Measurements from ENCODE around the gene POLN.

POLN gene

GRCh38 chr4:2183394-2183793 is 58.5 kb downstream of the POLN start:
- no peak for TF ChIP-seq CSDC2 (CRISPR knock-in tag; IDR thresholded peaks at IDR 0.05)
- no peak for TF ChIP-seq RARB (CRISPR knock-in tag; IDR thresholded peaks at IDR 0.05)
- TF ChIP-seq ARNTL (CRISPR knock-in tag; IDR thresholded peaks at IDR 0.05; ENCODE audit: borderline replicate concordance, low read depth) = no peak
- TF ChIP-seq ZNF70 (CRISPR knock-in tag; IDR thresholded peaks at IDR 0.05) = no peak
- no peak for TF ChIP-seq ZFP3 (CRISPR knock-in tag; IDR thresholded peaks at IDR 0.05)
- TF ChIP-seq, protein P1, sequence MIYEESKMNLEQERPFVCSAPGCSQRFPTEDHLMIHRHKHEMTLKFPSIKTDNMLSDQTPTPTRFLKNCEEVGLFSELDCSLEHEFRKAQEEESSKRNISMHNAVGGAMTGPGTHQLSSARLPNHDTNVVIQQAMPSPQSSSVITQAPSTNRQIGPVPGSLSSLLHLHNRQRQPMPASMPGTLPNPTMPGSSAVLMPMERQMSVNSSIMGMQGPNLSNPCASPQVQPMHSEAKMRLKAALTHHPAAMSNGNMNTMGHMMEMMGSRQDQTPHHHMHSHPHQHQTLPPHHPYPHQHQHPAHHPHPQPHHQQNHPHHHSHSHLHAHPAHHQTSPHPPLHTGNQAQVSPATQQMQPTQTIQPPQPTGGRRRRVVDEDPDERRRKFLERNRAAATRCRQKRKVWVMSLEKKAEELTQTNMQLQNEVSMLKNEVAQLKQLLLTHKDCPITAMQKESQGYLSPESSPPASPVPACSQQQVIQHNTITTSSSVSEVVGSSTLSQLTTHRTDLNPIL (CRISPR knock-in tag; IDR thresholded peaks at IDR 0.05; ENCODE audit: low read depth) = no peak
- TF ChIP-seq ISL1 (CRISPR knock-in tag; IDR thresholded peaks at IDR 0.05) = no peak
- TF ChIP-seq PPARA (CRISPR knock-in tag; IDR thresholded peaks at IDR 0.05; ENCODE audit: borderline replicate concordance) = no peak
- no peak for TF ChIP-seq ZNF565 (CRISPR knock-in tag; conservative IDR thresholded peaks at IDR 0.05; ENCODE audit: low read depth)
- no peak for TF ChIP-seq TOX (CRISPR knock-in tag; IDR thresholded peaks at IDR 0.05; ENCODE audit: borderline replicate concordance)
- TF ChIP-seq SNAI2 (CRISPR knock-in tag; IDR thresholded peaks at IDR 0.05) = no peak
- TF ChIP-seq TCF4 (CRISPR knock-in tag; IDR thresholded peaks at IDR 0.05; ENCODE audit: borderline replicate concordance) = no peak
- TF ChIP-seq ZC3H10 (CRISPR knock-in tag; IDR thresholded peaks at IDR 0.05) = no peak
- TF ChIP-seq ESRRG (CRISPR knock-in tag; IDR thresholded peaks at IDR 0.05) = no peak
- TF ChIP-seq, protein P2, sequence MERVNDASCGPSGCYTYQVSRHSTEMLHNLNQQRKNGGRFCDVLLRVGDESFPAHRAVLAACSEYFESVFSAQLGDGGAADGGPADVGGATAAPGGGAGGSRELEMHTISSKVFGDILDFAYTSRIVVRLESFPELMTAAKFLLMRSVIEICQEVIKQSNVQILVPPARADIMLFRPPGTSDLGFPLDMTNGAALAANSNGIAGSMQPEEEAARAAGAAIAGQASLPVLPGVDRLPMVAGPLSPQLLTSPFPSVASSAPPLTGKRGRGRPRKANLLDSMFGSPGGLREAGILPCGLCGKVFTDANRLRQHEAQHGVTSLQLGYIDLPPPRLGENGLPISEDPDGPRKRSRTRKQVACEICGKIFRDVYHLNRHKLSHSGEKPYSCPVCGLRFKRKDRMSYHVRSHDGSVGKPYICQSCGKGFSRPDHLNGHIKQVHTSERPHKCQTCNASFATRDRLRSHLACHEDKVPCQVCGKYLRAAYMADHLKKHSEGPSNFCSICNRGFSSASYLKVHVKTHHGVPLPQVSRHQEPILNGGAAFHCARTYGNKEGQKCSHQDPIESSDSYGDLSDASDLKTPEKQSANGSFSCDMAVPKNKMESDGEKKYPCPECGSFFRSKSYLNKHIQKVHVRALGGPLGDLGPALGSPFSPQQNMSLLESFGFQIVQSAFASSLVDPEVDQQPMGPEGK (CRISPR knock-in tag; IDR thresholded peaks at IDR 0.05; ENCODE audit: borderline replicate concordance) = no peak
- TF ChIP-seq GLIS3 (CRISPR knock-in tag; IDR thresholded peaks at IDR 0.05) = no peak
- no peak for TF ChIP-seq POU6F1 (CRISPR knock-in tag; IDR thresholded peaks at IDR 0.05; ENCODE audit: borderline replicate concordance, low read depth)
- TF ChIP-seq ZFP30 (CRISPR knock-in tag; IDR thresholded peaks at IDR 0.05) = no peak
- ATAC-seq = no peak

GRCh38 chr4:2182994-2183393 is 58.9 kb downstream of the POLN start:
- ATAC-seq = no peak
- TF ChIP-seq, protein P3, sequence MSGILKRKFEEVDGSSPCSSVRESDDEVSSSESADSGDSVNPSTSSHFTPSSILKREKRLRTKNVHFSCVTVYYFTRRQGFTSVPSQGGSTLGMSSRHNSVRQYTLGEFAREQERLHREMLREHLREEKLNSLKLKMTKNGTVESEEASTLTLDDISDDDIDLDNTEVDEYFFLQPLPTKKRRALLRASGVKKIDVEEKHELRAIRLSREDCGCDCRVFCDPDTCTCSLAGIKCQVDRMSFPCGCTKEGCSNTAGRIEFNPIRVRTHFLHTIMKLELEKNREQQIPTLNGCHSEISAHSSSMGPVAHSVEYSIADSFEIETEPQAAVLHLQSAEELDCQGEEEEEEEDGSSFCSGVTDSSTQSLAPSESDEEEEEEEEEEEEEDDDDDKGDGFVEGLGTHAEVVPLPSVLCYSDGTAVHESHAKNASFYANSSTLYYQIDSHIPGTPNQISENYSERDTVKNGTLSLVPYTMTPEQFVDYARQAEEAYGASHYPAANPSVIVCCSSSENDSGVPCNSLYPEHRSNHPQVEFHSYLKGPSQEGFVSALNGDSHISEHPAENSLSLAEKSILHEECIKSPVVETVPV (CRISPR knock-in tag; IDR thresholded peaks at IDR 0.05) = no peak
- no peak for TF ChIP-seq RARB (CRISPR knock-in tag; IDR thresholded peaks at IDR 0.05)

- ATAC-seq = no peak
- TF ChIP-seq ZC3H10 (CRISPR knock-in tag; IDR thresholded peaks at IDR 0.05) = no peak
- TF ChIP-seq SNAI2 (CRISPR knock-in tag; IDR thresholded peaks at IDR 0.05) = no peak
- no peak for TF ChIP-seq TSHZ2 (CRISPR knock-in tag; IDR thresholded peaks at IDR 0.05)
- TF ChIP-seq, protein P2 (CRISPR knock-in tag; IDR thresholded peaks at IDR 0.05; ENCODE audit: borderline replicate concordance) = no peak
- TF ChIP-seq TCF4 (CRISPR knock-in tag; IDR thresholded peaks at IDR 0.05; ENCODE audit: borderline replicate concordance) = no peak
- no peak for TF ChIP-seq POU6F1 (CRISPR knock-in tag; IDR thresholded peaks at IDR 0.05; ENCODE audit: borderline replicate concordance, low read depth)
- no peak for TF ChIP-seq ZNF8 (CRISPR knock-in tag; IDR thresholded peaks at IDR 0.05)
- TF ChIP-seq ISL1 (CRISPR knock-in tag; IDR thresholded peaks at IDR 0.05) = no peak
- no peak for TF ChIP-seq CSDC2 (CRISPR knock-in tag; IDR thresholded peaks at IDR 0.05)
- no peak for TF ChIP-seq PPARA (CRISPR knock-in tag; IDR thresholded peaks at IDR 0.05; ENCODE audit: borderline replicate concordance)
- TF ChIP-seq GLIS3 (CRISPR knock-in tag; IDR thresholded peaks at IDR 0.05) = no peak
- TF ChIP-seq TOX (CRISPR knock-in tag; IDR thresholded peaks at IDR 0.05; ENCODE audit: borderline replicate concordance) = no peak
- TF ChIP-seq BACH2 (CRISPR knock-in tag; IDR thresholded peaks at IDR 0.05; ENCODE audit: borderline replicate concordance) = no peak
Observed at GRCh38 chr4:2180410-2180809, 61.5 kb downstream of the POLN start.

Data from SK-N-SH treated with all-trans-retinoic acid at 6 μM for 48 hours (cell line).